Endothelial cell of umbilical vein (primary cell): ENCODE data around the gene INAVA. TPM values are rescaled to one million over a fixed set of nuclear protein-coding genes. Genes with fewer than 3 reads are reported as not detected.

Experiments used
- BruUV-seq: library from RNA; stranded (reverse); fragments of 400-500 nt; replicated peaks from 2 replicates; lab custom pipeline; 2021; lab: Mats Ljungman, UMichigan
- CTCF ChIA-PET: fragments of 300-600, 350-600 bp; sonication (Branson Sonifier 250); formaldehyde crosslinking; loops from one replicate; lab custom pipeline; 2021; ENCODE audit warnings: antibody characterized with exemption, inconsistent platforms; lab: Charles Lee
- POLR2A ChIA-PET: fragments of 300-600, 350-600 bp; sonication (Branson Sonifier 250); formaldehyde crosslinking; loops from one replicate; lab custom pipeline; 2021; ENCODE audit warnings: antibody characterized with exemption, inconsistent platforms; lab: Charles Lee
- DNase-seq: peaks from one replicate; pipeline ENCODE4 v3.0.0-alpha.2; 2011; ENCODE audit warnings: low read depth, low spot score
- FAIRE-seq: peaks from 2 replicates; lab custom pipeline; 2011; peaks lifted over from hg19 to GRCh38; lab: Jason Lieb, UNC
- H2AFZ ChIP-seq: 2 replicates; pipeline ENCODE4 v1.6.0; 2012; ENCODE audit warnings: low read depth, low read length, control low read depth, inconsistent platforms
- H3K27ac ChIP-seq: 2 replicates; pipeline ENCODE4 v1.5.1; 2011; ENCODE audit warnings: low read depth, mild to moderate bottlenecking, control low read depth, low read length, moderate library complexity; ENCODE audit not compliant: insufficient read depth
- H3K27me3 ChIP-seq, 2 experiments: 2 replicates each; pipeline versions ENCODE4 v1.6.0 to v1.6.1; 2011; ENCODE audit warnings: low read length in 2 of 2, mixed read lengths in 1 of 2; ENCODE audit not compliant: control insufficient read depth in 2 of 2, insufficient read depth in 2 of 2
- H3K36me3 ChIP-seq, 2 experiments: 2 replicates in 1 of 2; 3 replicates in 1 of 2; pipeline ENCODE4 v1.5.1; 2011; ENCODE audit warnings: low read length in 2 of 2, mild to moderate bottlenecking in 1 of 2, moderate library complexity in 1 of 2; ENCODE audit not compliant: control insufficient read depth in 2 of 2, insufficient read depth in 2 of 2; ENCODE audit errors: extremely low read depth in 1 of 2
- H3K4me1 ChIP-seq: 3 replicates; pipeline ENCODE4 v1.5.1; 2011; ENCODE audit warnings: mild to moderate bottlenecking, low read length; ENCODE audit not compliant: control insufficient read depth, insufficient read depth; ENCODE audit errors: extremely low read depth
- H3K4me2 ChIP-seq: 2 replicates; pipeline ENCODE4 v1.6.1; 2011; ENCODE audit warnings: low read length, control low read depth, mixed read lengths; ENCODE audit not compliant: insufficient read depth
- H3K4me3 ChIP-seq, 3 experiments: fragments of 200-600 bp in 1 of 3; sonication (generic), shearing (Covaris generic) in 1 of 3; replicated peaks in 1 of 3; 2 replicates each; pipeline ENCODE4 v1.5.1; 2011 to 2016; ENCODE audit warnings: control low read depth in 3 of 3, low read length in 3 of 3, mild to moderate bottlenecking in 2 of 3, inconsistent platforms in 1 of 3, low read depth in 1 of 3, moderate library complexity in 1 of 3; ENCODE audit not compliant: insufficient read depth in 1 of 3
- H3K79me2 ChIP-seq: 2 replicates; pipeline ENCODE4 v1.6.0; 2012; ENCODE audit warnings: low read length, inconsistent platforms; ENCODE audit not compliant: control insufficient read depth, insufficient read depth
- H3K9ac ChIP-seq: replicated peaks from 2 replicates; pipeline ENCODE3; 2011; ENCODE audit warnings: low read length, control low read depth; ENCODE audit not compliant: insufficient read depth; ENCODE audit errors: extremely low read depth
- H3K9me1 ChIP-seq: replicated peaks from 3 replicates; pipeline ENCODE4 v1.6.0; 2011; ENCODE audit warnings: mild to moderate bottlenecking, low read length; ENCODE audit not compliant: control insufficient read depth, insufficient read depth; ENCODE audit errors: extremely low read depth
- H3K9me3 ChIP-seq: replicated peaks from 2 replicates; pipeline ENCODE4 v1.5.1; 2012; ENCODE audit warnings: low read length, inconsistent platforms; ENCODE audit not compliant: control insufficient read depth, insufficient read depth
- H4K20me1 ChIP-seq: replicated peaks from 2 replicates; pipeline ENCODE3; 2011; ENCODE audit warnings: mild to moderate bottlenecking, low read length; ENCODE audit not compliant: control insufficient read depth, insufficient read depth; ENCODE audit errors: extremely low read depth
- EZH2 ChIP-seq: IDR thresholded peaks from 2 replicates; pipeline ENCODE4 v1.6.1; 2012; ENCODE audit warnings: borderline replicate concordance, low read depth, mild to moderate bottlenecking, moderate library complexity, low read length, inconsistent platforms; ENCODE audit not compliant: severe bottlenecking
- FOS ChIP-seq: IDR thresholded peaks from 2 replicates; pipeline ENCODE4 v1.6.1; 2011; ENCODE audit warnings: mild to moderate bottlenecking, low read length, moderate library complexity, borderline replicate concordance; ENCODE audit not compliant: insufficient read depth
- GATA2 ChIP-seq: IDR thresholded peaks from 2 replicates; pipeline ENCODE4 v1.7.0; 2011; ENCODE audit warnings: low read depth, mild to moderate bottlenecking, moderate library complexity, mixed read lengths, low read length; ENCODE audit not compliant: insufficient read length, insufficient read depth
- JUN ChIP-seq: IDR thresholded peaks from 2 replicates; pipeline ENCODE4 v1.6.1; 2011; ENCODE audit warnings: borderline replicate concordance, low read depth; ENCODE audit not compliant: insufficient read length, insufficient read depth
- MYC ChIP-seq: IDR thresholded peaks from one replicate; pipeline ENCODE4 v1.6.1; 2011; ENCODE audit warnings: mild to moderate bottlenecking, low read depth, low read length
- POLR2A ChIP-seq: IDR thresholded peaks from 2 replicates; pipeline ENCODE4 v1.6.1; 2012; ENCODE audit warnings: low read depth, mild to moderate bottlenecking, control low read depth, low read length
- POLR2AphosphoS5 ChIP-seq: IDR thresholded peaks from 2 replicates; pipeline ENCODE4 v1.6.1; 2012; ENCODE audit warnings: low read depth, mild to moderate bottlenecking, control low read depth, low read length, moderate library complexity; ENCODE audit not compliant: insufficient read depth
- dilution Hi-C: fragments of 300-500 bp; cut with MboI; formaldehyde crosslinking; loops from one replicate; pipeline ENCODE4 v1.15.0; 2019; ENCODE audit warnings: low sequenced_read_pairs; ENCODE audit not compliant: extremely low pct_ligation_motif_present
- intact Hi-C: fragments of 100-400 bp; cut with micrococcal nuclease; formaldehyde crosslinking; loops from one replicate; pipeline ENCODE4 v1.10.0; 2022
- polyA plus RNA-seq, 4 experiments: library from polyadenylated mRNA; depleted of rRNA in 3 of 4; stranded (reverse) in 3 of 4; unstranded in 1 of 4; fragments of >200 nt; gene quantifications; 2 replicates each; pipeline versions ENCODE4 v1.2.1 to v1.2.3, GENCODE V29; 2011 to 2012; ENCODE audit warnings: missing spikeins in 1 of 4
- total RNA-seq: library from RNA; stranded (reverse); gene quantifications from 2 replicates; pipeline ENCODE4 v1.2.3, GENCODE V29; 2021
- TF ChIP-seq, protein P1 (sequence below): IDR thresholded peaks from 2 replicates; pipeline ENCODE4 v1.6.1; 2011; ENCODE audit not compliant: insufficient read depth, insufficient read length
- TF ChIP-seq, protein P2 (sequence below), 2 donors: IDR thresholded peaks; 1 replicate in 1 of 2; 2 replicates in 1 of 2; pipeline ENCODE4 v1.5.1; 2011; ENCODE audit warnings: low read length in 2 of 2, mild to moderate bottlenecking in 2 of 2, moderate library complexity in 2 of 2, control low read depth in 1 of 2, inconsistent platforms in 1 of 2, low read depth in 1 of 2; ENCODE audit not compliant: insufficient read depth in 1 of 2; ENCODE audit errors: extremely low read depth in 1 of 2

Gene INAVA
- total and polyA plus RNA-seq, 2 donors (not counting 3 experiments of a cell fraction or from before 2014, with no cell fraction given) = 0.42 TPM; not detected in 1

DNA sequence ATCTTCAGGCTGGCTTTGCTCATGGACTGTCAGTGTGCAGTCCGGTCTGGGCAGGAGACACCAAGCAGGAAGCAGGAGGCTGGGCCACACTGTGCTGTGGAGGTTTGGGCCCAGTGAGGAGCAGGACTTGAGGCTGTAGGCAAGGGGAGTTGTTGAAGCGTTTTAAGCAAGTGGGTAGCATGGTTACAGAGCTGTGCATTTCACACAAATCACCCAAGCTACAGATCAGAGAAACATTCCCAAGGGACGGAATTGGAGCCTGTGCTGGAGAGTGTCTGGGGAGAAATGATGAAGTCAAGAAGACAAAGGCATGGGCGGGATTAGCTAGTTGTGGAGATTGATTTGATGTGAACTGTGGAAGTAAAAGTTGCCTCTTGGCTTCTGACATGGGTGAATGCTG lies 67.9 kb downstream of the INAVA start:
- Histone ChIP-seq H3K27me3 (peaks cover 0 to 1% of the 10 kb centered on the region in 2 experiments), H3K4me2 (no peak overlapping the region), H3K4me3 (no peak overlapping the region), H3K36me3 (no peaks in the 10 kb centered on the region), H3K9ac (no peak overlapping the region), H2AFZ (no peak overlapping the region), H3K4me1 (no peaks in the 10 kb centered on the region), H3K79me2 (no peaks in the 10 kb centered on the region), H4K20me1 (no peaks in the 10 kb centered on the region), H3K9me3 (no peaks in the 10 kb centered on the region), H3K27ac (no peak overlapping the region), H3K9me1 (no peaks in the 10 kb centered on the region)
- BruUV-seq = no TSS peak
- dilution Hi-C loops (no loop called here), intact Hi-C loops (no loop called here)
- DNase-seq (no peak), FAIRE-seq (no peak)
- TF ChIP-seq JUN (no peak), GATA2 (no peak), POLR2AphosphoS5 (no peak), POLR2A (no peak), FOS (no peak), EZH2 (no peak), MYC (no peak)
- TF ChIP-seq, protein P1, sequence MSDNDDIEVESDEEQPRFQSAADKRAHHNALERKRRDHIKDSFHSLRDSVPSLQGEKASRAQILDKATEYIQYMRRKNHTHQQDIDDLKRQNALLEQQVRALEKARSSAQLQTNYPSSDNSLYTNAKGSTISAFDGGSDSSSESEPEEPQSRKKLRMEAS = no peak
- TF ChIP-seq, protein P2, sequence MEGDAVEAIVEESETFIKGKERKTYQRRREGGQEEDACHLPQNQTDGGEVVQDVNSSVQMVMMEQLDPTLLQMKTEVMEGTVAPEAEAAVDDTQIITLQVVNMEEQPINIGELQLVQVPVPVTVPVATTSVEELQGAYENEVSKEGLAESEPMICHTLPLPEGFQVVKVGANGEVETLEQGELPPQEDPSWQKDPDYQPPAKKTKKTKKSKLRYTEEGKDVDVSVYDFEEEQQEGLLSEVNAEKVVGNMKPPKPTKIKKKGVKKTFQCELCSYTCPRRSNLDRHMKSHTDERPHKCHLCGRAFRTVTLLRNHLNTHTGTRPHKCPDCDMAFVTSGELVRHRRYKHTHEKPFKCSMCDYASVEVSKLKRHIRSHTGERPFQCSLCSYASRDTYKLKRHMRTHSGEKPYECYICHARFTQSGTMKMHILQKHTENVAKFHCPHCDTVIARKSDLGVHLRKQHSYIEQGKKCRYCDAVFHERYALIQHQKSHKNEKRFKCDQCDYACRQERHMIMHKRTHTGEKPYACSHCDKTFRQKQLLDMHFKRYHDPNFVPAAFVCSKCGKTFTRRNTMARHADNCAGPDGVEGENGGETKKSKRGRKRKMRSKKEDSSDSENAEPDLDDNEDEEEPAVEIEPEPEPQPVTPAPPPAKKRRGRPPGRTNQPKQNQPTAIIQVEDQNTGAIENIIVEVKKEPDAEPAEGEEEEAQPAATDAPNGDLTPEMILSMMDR (IDR thresholded peaks at IDR 0.05; ENCODE audit: extremely low read depth in 1 of 2, insufficient read depth in 1 of 2, low read depth in 1 of 2, low read length in 2 of 2) = no peak
- ChIA-PET POLR2A (no interaction called here), CTCF (interaction anchor here (0.6 to 2.0 kb wide), 4 partner anchors 9 to 1320 kb away, joined by 3 to 12 read pairs (median 4); no protein-coding TSS in a partner anchor)
